ENCODE results near the gene RAB6A. TPM values are rescaled to one million over a fixed set of nuclear protein-coding genes. Genes with fewer than 3 reads are reported as not detected.
"Not testable (repeated sequence)": the region's sequence is repeated elsewhere in the genome, so short reads cannot be mapped to it uniquely, and the experiment has no call there.

Gene RAB6A
- total RNA-seq, 6 experiments from 2014 or later, result 91.7 to 130 (median 109) TPM

- Mint-ChIP-seq H3K4me3 (peak within 1 kb of the TSS; percentile 99), H3K36me3 (ENCODE audit: low read depth) (no peaks in the 10 kb centered on the region), H3K27me3 (ENCODE audit: insufficient read depth) (no peaks in the 10 kb centered on the region), H3K27ac (peak within 1 kb of the TSS; percentile 97), H3K9me3 (no peaks in the 10 kb centered on the region), H3K4me1 (ENCODE audit: low read depth) (peaks cover 17% of the 10 kb centered on the region)
- TF ChIP-seq, protein P1, sequence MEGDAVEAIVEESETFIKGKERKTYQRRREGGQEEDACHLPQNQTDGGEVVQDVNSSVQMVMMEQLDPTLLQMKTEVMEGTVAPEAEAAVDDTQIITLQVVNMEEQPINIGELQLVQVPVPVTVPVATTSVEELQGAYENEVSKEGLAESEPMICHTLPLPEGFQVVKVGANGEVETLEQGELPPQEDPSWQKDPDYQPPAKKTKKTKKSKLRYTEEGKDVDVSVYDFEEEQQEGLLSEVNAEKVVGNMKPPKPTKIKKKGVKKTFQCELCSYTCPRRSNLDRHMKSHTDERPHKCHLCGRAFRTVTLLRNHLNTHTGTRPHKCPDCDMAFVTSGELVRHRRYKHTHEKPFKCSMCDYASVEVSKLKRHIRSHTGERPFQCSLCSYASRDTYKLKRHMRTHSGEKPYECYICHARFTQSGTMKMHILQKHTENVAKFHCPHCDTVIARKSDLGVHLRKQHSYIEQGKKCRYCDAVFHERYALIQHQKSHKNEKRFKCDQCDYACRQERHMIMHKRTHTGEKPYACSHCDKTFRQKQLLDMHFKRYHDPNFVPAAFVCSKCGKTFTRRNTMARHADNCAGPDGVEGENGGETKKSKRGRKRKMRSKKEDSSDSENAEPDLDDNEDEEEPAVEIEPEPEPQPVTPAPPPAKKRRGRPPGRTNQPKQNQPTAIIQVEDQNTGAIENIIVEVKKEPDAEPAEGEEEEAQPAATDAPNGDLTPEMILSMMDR (IDR thresholded peaks at IDR 0.05), result no peak
- peak; percentile 93 for DNase-seq
Measured at GRCh38 chr11:73787643-73788558, 27.0 kb upstream of the RAB6A start, which contains the start of gene MRPL48. Gene MRPL48 (plus strand): TSS chr11:73787874. CDS start chr11:73787972, 98 bp downstream.

GRCh38 chr11:73787051-73787642 is 26.3 kb upstream of the RAB6A start:
- no peaks in the 10 kb centered on the region for H3K9me3 Mint-ChIP-seq
- no peak for DNase-seq
- peak overlapping the region; percentile 99 for H3K4me3 Mint-ChIP-seq
- no peaks in the 10 kb centered on the region for H3K36me3 Mint-ChIP-seq (ENCODE audit: low read depth)
- peaks cover 17% of the 10 kb centered on the region for H3K4me1 Mint-ChIP-seq (ENCODE audit: low read depth)
- no peaks in the 10 kb centered on the region for H3K27me3 Mint-ChIP-seq (ENCODE audit: insufficient read depth)
- TF ChIP-seq, protein P1 (IDR thresholded peaks at IDR 0.05), result no peak
- H3K27ac Mint-ChIP-seq, result peak overlapping the region; percentile 97

DNA sequence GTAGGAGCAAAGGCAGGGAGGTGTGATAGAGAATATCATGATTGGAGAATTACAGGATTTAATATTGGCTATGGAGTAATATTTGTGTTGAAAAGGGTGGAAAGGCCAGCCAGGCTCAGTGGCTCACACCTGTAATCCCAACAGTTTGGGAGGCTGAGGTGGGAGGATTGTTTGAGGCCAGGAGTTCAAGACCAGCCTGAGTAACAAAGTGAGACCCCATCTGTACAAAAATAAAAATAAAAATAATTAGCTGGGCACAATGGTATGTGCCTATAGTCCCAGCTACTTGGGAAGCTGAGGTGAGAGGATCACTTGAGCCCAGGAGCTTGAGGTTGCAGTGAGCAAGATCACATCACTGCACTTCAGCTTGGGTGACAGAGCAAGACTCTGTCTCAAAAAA is 24.6 kb upstream of the RAB6A start:
- not testable (repeated sequence) for H3K9me3 Mint-ChIP-seq; H3K27me3 Mint-ChIP-seq (ENCODE audit: insufficient read depth); H3K27ac Mint-ChIP-seq; DNase-seq; H3K4me3 Mint-ChIP-seq; H3K36me3 Mint-ChIP-seq (ENCODE audit: low read depth)
- H3K4me1 Mint-ChIP-seq (ENCODE audit: low read depth), result peaks cover 17% of the 10 kb centered on the region

- H3K4me3 Mint-ChIP-seq, result no peak overlapping the region
- no peak for DNase-seq
- H3K4me1 Mint-ChIP-seq (ENCODE audit: low read depth), result peaks cover 16% of the 10 kb centered on the region
- TF ChIP-seq, protein P1 (IDR thresholded peaks at IDR 0.05), result no peak
- H3K27ac Mint-ChIP-seq, result no peak overlapping the region
- H3K9me3 Mint-ChIP-seq, result no peaks in the 10 kb centered on the region
- H3K36me3 Mint-ChIP-seq (ENCODE audit: low read depth), result no peaks in the 10 kb centered on the region
- H3K27me3 Mint-ChIP-seq (ENCODE audit: insufficient read depth), result peaks cover 4% of the 10 kb centered on the region
Measured at GRCh38 chr11:73784734-73785133, 23.9 kb upstream of the RAB6A start.

DNA sequence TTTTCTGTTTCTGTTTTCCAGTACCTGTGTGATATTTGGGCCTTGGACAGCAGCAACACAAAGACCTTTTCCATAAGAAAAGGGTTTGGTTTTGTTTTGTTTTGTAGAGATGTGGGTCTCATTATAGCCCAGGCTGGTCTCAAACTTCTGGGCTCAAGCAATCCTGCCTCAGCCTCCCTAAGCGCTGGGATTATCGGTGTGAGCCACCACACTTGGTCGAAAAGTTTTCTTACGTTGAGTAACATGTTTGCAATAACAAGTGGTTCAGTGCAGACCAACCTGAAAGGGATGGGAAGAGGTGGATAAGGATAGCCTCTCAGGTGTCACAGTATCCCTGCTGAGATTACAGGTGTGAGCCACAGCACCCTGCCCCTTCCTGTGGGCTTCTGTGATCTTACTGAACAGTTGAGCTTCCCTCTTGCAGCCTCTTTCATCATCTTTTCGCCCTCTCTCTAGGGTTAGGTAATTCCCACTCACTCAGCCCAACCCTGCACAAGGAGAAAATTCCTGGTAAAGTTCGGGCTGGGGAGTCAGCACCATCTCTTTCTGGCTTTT is 23.3 kb upstream of the RAB6A start:
- peaks cover 12% of the 10 kb centered on the region for H3K4me1 Mint-ChIP-seq (ENCODE audit: low read depth)
- TF ChIP-seq, protein P1 (IDR thresholded peaks at IDR 0.05), result no peak
- peaks cover 4% of the 10 kb centered on the region for H3K27me3 Mint-ChIP-seq (ENCODE audit: insufficient read depth)
- H3K27ac Mint-ChIP-seq, result no peak overlapping the region
- no peak overlapping the region for H3K4me3 Mint-ChIP-seq
- no peaks in the 10 kb centered on the region for H3K36me3 Mint-ChIP-seq (ENCODE audit: low read depth)
- no peaks in the 10 kb centered on the region for H3K9me3 Mint-ChIP-seq
- no peak for DNase-seq

Measured in HFFc6 (cell line).